ENCODE results near the gene ZNF714.
"Not testable (repeated sequence)": the region's sequence is repeated elsewhere in the genome, so short reads cannot be mapped to it uniquely, and the experiment has no call there.

Gene ZNF714

DNA sequence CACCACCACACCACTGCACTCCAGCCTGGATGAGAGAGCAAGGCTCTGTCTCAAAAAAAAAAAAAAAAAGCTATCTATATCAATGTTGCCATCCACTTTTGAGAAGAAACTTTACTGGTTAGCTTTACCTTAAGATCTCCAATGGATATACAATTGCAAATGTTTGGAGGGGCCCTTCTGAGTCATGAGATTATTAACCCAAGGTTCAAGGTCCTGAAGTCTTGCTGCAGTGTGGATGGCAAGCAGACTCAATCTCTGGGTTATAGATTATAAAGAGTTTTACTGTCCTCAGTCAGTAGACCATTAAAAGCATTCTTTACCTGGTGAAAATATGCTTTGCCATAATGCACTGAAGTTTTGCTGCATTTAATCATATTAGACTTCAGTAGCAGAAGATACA lies 56.1 kb downstream of the ZNF714 start:
- CTCF ChIA-PET: no interaction called here
- no peak for DNase-seq (ENCODE audit: low read depth, low spot score)

GRCh38 chr19:21141006-21141405 lies 59.0 kb downstream of the ZNF714 start:
- POLR2A ChIA-PET; CTCF ChIA-PET; H3K4me3 ChIP-seq (ENCODE audit: low read depth, low read length); DNase-seq (ENCODE audit: low read depth, low spot score): not testable (repeated sequence)

More for the DNA sequence above, 56.1 kb downstream of the ZNF714 start:
- POLR2A ChIA-PET: no interaction called here
- no peak for TF ChIP-seq CTCF (IDR thresholded peaks at IDR 0.05; ENCODE audit: insufficient read depth, low read length, missing control alignments)
- no peak overlapping the region for H3K4me3 ChIP-seq (ENCODE audit: low read depth, low read length)

GRCh38 chr19:21141787-21142464 lies 59.9 kb downstream of the ZNF714 start, which contains the start of gene ZNF431:
Gene ZNF431, plus strand, starts transcription at chr19:21142040. Its CDS starts 144 bp downstream, at chr19:21142184.
- POLR2A ChIA-PET: interaction anchor here (0.8 to 1.1 kb wide), 4 partner anchors 59 to 262 kb away, joined by 3 to 6 read pairs (median 3); partner anchors contain the start of gene ZNF430
- peak; percentile 55 for DNase-seq (ENCODE audit: low read depth, low spot score)
- H3K4me3 ChIP-seq (ENCODE audit: low read depth, low read length): peak within 1 kb of the TSS; percentile 92
- no peak for TF ChIP-seq CTCF (IDR thresholded peaks at IDR 0.05; ENCODE audit: insufficient read depth, low read length, missing control alignments)
- CTCF ChIA-PET: no interaction called here

DNA sequence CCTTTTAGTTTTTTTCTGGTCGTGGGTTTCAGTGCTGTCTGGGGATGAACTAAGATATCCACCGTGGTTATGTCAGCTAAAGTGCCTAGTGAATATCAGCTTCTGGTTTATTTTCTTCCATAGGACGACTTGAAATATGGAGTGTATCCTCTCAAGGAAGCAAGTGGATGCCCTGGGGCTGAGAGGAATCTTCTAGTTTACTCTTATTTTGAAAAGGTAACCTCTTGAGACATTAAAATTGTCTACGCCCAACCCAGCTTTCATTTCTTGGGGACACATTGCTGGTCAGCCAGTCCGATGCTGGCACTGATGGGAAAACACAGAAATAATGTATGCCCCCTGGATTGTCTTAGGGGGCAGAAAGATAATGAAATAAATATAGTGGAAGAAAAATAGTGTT lies 61.4 kb downstream of the ZNF714 start:
- POLR2A ChIA-PET: no interaction called here
- TF ChIP-seq CTCF (IDR thresholded peaks at IDR 0.05; ENCODE audit: insufficient read depth, low read length, missing control alignments): no peak

DNA sequence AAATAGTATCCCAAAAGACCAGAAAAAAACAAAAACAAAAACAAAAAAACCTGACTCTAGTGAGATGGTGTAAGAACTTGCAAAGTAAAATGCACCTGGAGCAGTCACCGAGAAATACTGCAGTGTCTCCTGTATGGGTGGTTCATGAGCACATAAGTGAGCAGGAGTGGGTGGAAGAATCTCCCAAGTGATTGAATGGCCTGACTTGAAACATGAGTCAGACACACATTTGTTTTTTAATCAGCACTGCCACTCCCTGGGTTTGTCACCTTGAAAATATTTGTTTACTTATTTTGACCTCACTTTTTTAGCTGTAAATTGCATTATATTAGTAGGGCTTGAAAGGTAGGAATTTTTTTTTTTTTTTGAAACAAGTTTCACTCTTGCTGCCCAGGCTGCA lies 61.9 kb downstream of the ZNF714 start:
- POLR2A ChIA-PET: no interaction called here
- H3K4me3 ChIP-seq (ENCODE audit: low read depth, low read length): no peak overlapping the region
- no peak for DNase-seq (ENCODE audit: low read depth, low spot score)
- CTCF ChIA-PET: no interaction called here
- no peak for TF ChIP-seq CTCF (IDR thresholded peaks at IDR 0.05; ENCODE audit: insufficient read depth, low read length, missing control alignments)

More for the DNA sequence above, 61.4 kb downstream of the ZNF714 start:
- DNase-seq (ENCODE audit: low read depth, low spot score): no peak
- no peak overlapping the region for H3K4me3 ChIP-seq (ENCODE audit: low read depth, low read length)
- CTCF ChIA-PET: no interaction called here

GRCh38 chr19:21147540-21147939 lies 65.5 kb downstream of the ZNF714 start:
- DNase-seq (ENCODE audit: low read depth, low spot score): no peak
- POLR2A ChIA-PET: no interaction called here
- H3K4me3 ChIP-seq (ENCODE audit: low read depth, low read length): no peak overlapping the region
- CTCF ChIA-PET: no interaction called here
- no peak for TF ChIP-seq CTCF (IDR thresholded peaks at IDR 0.05; ENCODE audit: insufficient read depth, low read length, missing control alignments)

GRCh38 chr19:21148681-21149080 lies 66.7 kb downstream of the ZNF714 start:
- TF ChIP-seq CTCF (IDR thresholded peaks at IDR 0.05; ENCODE audit: insufficient read depth, low read length, missing control alignments): no peak
- ChIA-PET CTCF (no interaction called here), POLR2A (no interaction called here)
- no peak overlapping the region for H3K4me3 ChIP-seq (ENCODE audit: low read depth, low read length)
- no peak for DNase-seq (ENCODE audit: low read depth, low spot score)
